ENCODE results near the gene LAP3. TPM values are rescaled to one million over a fixed set of nuclear protein-coding genes. Genes with fewer than 3 reads are reported as not detected.

LAP3 gene
- total RNA-seq, 1 donor from 2014 or later = 77.6 TPM

DNA sequence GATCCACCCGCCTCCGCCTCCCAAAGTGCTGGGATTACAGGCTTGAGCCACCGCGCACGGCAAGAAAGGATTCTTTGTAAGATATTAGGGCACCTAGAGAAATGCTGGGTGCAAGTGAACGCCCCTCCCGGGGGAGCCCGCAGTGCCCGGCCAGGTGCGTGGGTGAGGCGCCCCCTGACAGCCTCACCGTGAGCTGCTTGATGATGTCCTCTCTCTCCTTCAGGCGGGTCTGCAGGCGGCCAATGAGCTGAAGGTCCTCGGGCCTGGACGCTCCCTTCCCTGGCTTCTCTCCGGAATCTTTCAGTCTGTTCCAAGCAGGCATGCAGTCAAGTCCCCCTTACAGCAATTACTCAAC is 59.3 kb downstream of the LAP3 start:
- no peaks in the 10 kb centered on the region for H3K4me1 ChIP-seq
- H3K27ac ChIP-seq = no peak overlapping the region
- peaks cover 0 to 30% of the 10 kb centered on the region in 2 donors for H3K36me3 ChIP-seq
- H3K4me3 ChIP-seq = no peak overlapping the region
- no peak for DNase-seq (ENCODE audit: extremely low spot score in 2 of 2)
- intact Hi-C loops (cut with DNase I) = loop anchor here (10.0 kb wide), 1 partner anchor 92 kb away; no protein-coding TSS in a partner anchor
- TF ChIP-seq POLR2AphosphoS5 (IDR thresholded peaks at IDR 0.05; ENCODE audit: insufficient read depth in 1 of 2, low read depth in 1 of 2) (no peak), POLR2A (IDR thresholded peaks at IDR 0.05) (no peak)
- TF ChIP-seq, protein P1, sequence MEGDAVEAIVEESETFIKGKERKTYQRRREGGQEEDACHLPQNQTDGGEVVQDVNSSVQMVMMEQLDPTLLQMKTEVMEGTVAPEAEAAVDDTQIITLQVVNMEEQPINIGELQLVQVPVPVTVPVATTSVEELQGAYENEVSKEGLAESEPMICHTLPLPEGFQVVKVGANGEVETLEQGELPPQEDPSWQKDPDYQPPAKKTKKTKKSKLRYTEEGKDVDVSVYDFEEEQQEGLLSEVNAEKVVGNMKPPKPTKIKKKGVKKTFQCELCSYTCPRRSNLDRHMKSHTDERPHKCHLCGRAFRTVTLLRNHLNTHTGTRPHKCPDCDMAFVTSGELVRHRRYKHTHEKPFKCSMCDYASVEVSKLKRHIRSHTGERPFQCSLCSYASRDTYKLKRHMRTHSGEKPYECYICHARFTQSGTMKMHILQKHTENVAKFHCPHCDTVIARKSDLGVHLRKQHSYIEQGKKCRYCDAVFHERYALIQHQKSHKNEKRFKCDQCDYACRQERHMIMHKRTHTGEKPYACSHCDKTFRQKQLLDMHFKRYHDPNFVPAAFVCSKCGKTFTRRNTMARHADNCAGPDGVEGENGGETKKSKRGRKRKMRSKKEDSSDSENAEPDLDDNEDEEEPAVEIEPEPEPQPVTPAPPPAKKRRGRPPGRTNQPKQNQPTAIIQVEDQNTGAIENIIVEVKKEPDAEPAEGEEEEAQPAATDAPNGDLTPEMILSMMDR (IDR thresholded peaks at IDR 0.05) = no peak
- H3K9me3 ChIP-seq = no peaks in the 10 kb centered on the region
- H3K27me3 ChIP-seq = no peaks in the 10 kb centered on the region

DNA sequence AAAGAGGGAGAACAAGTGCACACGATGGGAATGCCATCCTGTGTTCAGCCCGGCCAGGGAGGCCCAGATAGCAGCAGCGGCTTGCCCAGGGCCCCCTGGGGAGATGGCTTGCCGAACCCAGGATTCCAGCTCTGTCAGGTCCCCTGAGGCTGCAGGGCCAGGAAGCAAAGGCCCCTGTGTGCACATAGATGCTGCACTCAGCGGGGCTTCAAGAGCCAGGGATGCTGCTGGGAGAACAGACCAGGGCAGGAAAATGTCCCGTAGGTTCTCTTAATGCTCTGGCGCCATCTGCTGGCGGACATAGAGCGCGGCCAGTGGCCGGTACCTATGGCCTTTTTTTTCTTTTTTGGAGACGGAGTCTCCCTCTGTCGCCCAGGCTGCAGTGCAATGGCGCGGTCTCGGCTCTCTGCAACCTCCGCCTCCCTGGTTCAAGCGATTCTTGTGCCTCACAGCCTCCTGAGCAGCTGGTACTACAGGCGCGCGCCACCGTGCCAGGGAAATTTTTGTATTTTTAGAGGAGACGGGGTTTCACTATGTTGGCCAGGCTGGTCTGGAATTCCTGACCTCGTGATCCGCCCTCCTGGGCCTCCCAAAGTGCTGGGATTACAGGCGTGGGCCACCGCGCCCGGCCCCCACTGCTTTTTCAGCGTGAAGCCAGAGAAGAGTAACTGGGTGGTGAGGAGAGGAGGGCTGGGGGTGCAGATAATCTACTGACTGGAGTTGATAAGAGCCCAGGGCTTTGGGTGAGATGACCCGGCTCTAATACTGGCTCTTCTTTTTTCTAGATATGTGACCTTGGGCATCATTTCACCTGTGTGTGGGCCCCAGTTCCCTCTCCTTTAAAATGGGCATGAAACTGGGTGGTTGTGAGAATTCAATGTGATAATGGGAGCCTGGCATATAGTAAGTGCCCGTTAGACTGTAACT is 60.0 kb downstream of the LAP3 start:
- Histone ChIP-seq H3K27me3 (no peaks in the 10 kb centered on the region), H3K4me3 (no peak overlapping the region), H3K27ac (no peak overlapping the region), H3K4me1 (no peaks in the 10 kb centered on the region), H3K36me3 (peaks cover 0 to 30% of the 10 kb centered on the region in 2 donors), H3K9me3 (no peaks in the 10 kb centered on the region)
- DNase-seq (ENCODE audit: extremely low spot score in 2 of 2) = no peak
- TF ChIP-seq POLR2A (IDR thresholded peaks at IDR 0.05) = no peak
- TF ChIP-seq, protein P1 (IDR thresholded peaks at IDR 0.05) = peak; percentile 48 to 91 (median 65)
- peak in 1 of 2 donors; percentile 32 for TF ChIP-seq POLR2AphosphoS5 (IDR thresholded peaks at IDR 0.05; ENCODE audit: insufficient read depth in 1 of 2, low read depth in 1 of 2)
- intact Hi-C loops (cut with DNase I) = loop anchor here (10.0 kb wide), 1 partner anchor 92 kb away; no protein-coding TSS in a partner anchor

DNA sequence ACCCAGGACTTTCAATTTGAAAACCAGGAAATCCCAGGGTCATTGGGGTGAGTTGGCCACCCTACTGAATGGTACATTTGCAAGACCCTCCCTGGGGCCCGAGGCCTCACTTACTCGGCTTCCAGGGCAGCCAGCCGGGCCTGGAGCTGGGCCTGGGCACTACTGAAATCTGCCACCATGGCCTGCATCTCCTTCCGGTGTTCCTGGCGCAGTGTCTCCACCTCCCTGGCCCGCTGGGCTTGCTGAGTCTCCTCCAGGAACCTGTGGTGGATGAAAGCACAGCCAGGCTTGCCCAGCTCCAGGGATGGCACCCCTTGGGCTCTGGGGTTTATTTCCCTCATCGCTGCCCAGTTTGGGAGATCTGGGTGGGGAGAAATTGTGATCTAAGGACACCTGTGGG is 62.1 kb downstream of the LAP3 start:
- no peak overlapping the region for H3K27ac ChIP-seq
- H3K4me3 ChIP-seq = no peak overlapping the region
- DNase-seq (ENCODE audit: extremely low spot score in 2 of 2) = no peak
- H3K4me1 ChIP-seq = no peaks in the 10 kb centered on the region
- no peaks in the 10 kb centered on the region for H3K9me3 ChIP-seq
- intact Hi-C loops (cut with DNase I) = loop anchor here (10.0 kb wide), 1 partner anchor 94 kb away; no protein-coding TSS in a partner anchor
- TF ChIP-seq POLR2AphosphoS5 (IDR thresholded peaks at IDR 0.05; ENCODE audit: insufficient read depth in 1 of 2, low read depth in 1 of 2) (no peak), POLR2A (IDR thresholded peaks at IDR 0.05) (no peak)
- TF ChIP-seq, protein P1 (IDR thresholded peaks at IDR 0.05) = no peak
- H3K36me3 ChIP-seq = peaks cover 0 to 16% of the 10 kb centered on the region in 2 donors
- H3K27me3 ChIP-seq = no peaks in the 10 kb centered on the region

DNA sequence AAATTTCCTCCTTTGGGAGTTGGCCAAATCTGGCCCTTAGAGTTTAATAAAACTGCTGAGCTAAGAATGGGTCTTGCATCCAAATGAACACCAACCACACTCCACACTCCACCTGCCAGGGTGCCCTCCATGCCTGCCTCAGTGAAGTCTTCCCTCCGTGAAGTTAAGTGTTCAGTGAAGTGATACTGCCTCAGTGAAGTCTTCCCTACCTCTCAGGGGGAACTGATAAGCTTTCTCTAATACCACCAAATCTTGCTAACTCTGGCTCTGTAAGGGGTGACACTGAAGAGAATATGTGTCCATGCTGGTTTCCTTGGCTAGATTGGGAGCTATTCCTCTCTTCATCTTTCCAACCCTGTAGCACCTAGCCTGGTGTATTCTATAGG is 65.4 kb downstream of the LAP3 start:
- TF ChIP-seq, protein P1 (IDR thresholded peaks at IDR 0.05) = no peak
- TF ChIP-seq POLR2A (IDR thresholded peaks at IDR 0.05) = no peak
- TF ChIP-seq POLR2AphosphoS5 (IDR thresholded peaks at IDR 0.05; ENCODE audit: insufficient read depth in 1 of 2, low read depth in 1 of 2) = no peak
- Histone ChIP-seq H3K4me1 (no peaks in the 10 kb centered on the region), H3K27me3 (no peaks in the 10 kb centered on the region), H3K4me3 (no peak overlapping the region), H3K9me3 (no peaks in the 10 kb centered on the region), H3K27ac (no peak overlapping the region), H3K36me3 (no peaks in the 10 kb centered on the region)
- intact Hi-C loops (cut with DNase I) = no loop called here
- DNase-seq (ENCODE audit: extremely low spot score in 2 of 2) = no peak

DNA sequence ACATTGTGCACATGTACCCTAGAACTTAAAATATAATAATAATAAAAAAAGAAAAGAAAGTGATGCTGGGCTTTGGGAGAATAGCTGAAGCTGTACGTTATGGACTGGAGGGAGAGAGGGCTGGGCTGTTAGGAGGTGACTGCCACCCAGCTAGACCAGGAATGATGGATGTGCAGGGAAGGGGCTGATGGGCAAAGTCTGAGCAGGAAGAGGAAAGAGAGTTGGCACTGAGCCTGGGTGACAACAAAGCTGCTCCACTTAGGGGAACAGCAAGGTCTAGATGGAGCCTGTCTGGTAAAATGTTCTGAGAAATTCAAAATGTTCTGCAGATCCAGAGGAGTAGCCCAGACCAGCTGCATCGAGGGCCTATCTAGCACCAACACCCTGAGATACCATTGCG is 69.7 kb downstream of the LAP3 start:
- intact Hi-C loops (cut with DNase I) = no loop called here
- Histone ChIP-seq H3K4me1 (no peaks in the 10 kb centered on the region), H3K4me3 (no peak overlapping the region), H3K27ac (no peak overlapping the region), H3K36me3 (no peaks in the 10 kb centered on the region), H3K27me3 (no peaks in the 10 kb centered on the region), H3K9me3 (no peaks in the 10 kb centered on the region)
- DNase-seq (ENCODE audit: extremely low spot score in 2 of 2) = no peak
- no peak for TF ChIP-seq POLR2A (IDR thresholded peaks at IDR 0.05)
- TF ChIP-seq POLR2AphosphoS5 (IDR thresholded peaks at IDR 0.05; ENCODE audit: insufficient read depth in 1 of 2, low read depth in 1 of 2) = no peak
- TF ChIP-seq, protein P1 (IDR thresholded peaks at IDR 0.05) = no peak

All from vagina (tissue), 2 donors.